Islet of Langerhans (tissue), 1 donor: Measurements from ENCODE around the gene GPRC5B.

ENCODE experiments used
- FAIRE-seq: peaks from one replicate; lab custom pipeline; 2011; peaks lifted over from hg19 to GRCh38; lab: Jason Lieb, UNC

The GPRC5B gene

DNA sequence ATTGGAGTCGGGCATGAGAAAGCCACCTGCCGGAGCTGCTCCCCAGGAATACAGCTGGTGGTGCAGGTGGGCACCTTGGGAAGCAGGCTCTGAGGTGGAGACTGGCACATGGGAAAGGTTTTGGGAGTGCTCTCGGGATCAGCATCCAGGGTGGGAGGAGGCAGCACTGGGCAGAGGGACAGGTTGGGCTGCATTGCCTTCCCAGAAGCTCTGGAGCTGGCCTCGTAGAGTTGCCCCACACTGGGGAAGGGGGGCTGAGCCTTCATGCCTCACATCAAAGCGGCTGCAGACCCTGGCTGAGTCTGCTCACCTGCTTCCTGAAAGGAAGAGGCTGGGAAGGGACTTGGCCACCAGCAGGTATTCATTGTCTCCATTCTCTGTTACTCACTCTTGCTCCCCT lies 13.5 kb upstream of the GPRC5B start:
- no peak for FAIRE-seq

GRCh38 chr16:19896951-19897350 lies 12.3 kb upstream of the GPRC5B start:
- FAIRE-seq, result no peak

- FAIRE-seq, result no peak
Measured at GRCh38 chr16:19894586-19894985, 9.9 kb upstream of the GPRC5B start.

DNA sequence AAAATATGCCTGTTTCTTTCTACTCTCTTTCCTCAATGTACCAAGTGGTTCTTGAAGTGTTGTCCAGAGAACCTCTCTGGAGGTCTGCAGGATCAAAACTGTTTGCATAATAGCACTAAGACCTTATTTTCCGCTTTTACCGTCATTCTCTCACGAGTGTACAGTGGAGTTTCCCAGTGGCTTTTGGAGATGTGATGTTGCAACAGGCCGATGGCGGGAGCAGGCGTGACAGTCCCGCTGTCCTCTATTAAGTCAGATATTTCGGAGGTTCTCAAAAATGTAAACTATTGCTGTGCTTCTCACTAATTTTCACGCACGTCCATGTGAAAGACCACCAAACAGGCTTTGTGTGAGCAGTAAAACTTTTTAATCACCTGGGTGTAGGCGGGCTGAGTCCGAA lies 8.3 kb upstream of the GPRC5B start:
- FAIRE-seq, result no peak

GRCh38 chr16:19890901-19891300 lies 6.3 kb upstream of the GPRC5B start:
- FAIRE-seq, result no peak

- FAIRE-seq, result no peak
Measured at GRCh38 chr16:19888834-19889233, 4.2 kb upstream of the GPRC5B start.

GRCh38 chr16:19886073-19886941 lies 1.7 kb upstream of the GPRC5B start:
- no peak for FAIRE-seq

- no peak for FAIRE-seq
Measured at GRCh38 chr16:19885451-19886072, 914 bp upstream of the GPRC5B start.

DNA sequence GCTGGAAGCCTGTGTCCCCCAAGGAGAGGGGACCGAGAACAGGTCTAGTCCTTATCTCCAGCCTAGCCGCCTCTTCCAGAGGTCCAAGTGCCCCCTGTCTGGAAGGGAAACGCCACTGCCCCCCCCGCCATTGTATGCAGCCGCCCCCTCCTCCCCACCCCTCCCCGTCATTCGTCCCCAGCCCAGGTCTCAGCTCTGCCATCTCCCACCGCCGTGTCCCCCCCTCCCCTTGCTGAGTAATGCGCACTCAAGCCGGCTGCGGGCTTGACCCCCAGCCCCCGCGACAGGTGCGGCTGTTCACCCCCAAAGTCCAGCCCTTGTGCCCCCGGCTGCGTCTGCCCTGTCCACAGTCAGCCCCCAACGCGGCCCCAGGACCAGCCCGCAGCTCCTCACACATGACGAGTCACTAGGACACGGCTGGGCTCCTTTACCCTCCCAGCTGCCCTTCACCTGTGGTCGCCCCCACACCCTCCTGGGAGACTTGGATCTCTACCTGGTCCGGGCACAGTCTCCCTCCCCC lies 622 bp downstream of the GPRC5B start:
- FAIRE-seq, result no peak

DNA sequence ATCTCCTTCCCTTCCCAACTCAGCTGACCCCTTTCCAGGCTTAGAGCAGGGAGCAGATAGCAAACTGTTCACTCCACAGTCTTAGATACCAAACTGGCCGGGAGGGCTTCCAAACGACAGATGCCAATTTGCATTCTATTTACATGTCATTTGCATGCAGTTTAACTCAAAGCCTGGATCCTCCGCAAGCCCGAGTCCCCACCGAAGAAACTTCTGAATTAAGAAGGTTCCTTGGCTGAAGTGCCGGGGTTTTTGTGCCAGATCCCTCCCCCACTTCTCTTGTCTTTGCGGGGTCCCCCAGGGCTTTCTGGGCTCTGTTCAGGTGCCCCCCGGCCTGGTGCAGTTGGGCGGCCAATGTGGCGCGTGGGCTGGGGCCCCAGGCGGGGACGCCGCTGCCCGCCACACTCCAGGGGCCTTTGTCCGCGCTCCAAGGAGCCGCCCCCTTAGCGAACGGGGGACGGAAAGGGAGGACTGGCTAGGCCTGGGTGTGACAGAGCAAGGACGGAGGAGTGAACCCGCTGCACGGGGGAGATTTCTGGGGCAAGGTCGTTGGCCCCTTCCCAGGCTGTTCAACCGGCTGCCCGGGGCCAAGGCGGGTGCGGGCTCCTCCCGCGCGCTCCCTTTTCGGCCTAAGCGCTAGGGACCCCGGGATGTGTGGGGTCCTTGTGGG lies 1.2 kb downstream of the GPRC5B start:
- FAIRE-seq, result no peak

GRCh38 chr16:19882646-19883045 lies 2.0 kb downstream of the GPRC5B start:
- no peak for FAIRE-seq

GRCh38 chr16:19882186-19882585 lies 2.5 kb downstream of the GPRC5B start:
- no peak for FAIRE-seq

DNA sequence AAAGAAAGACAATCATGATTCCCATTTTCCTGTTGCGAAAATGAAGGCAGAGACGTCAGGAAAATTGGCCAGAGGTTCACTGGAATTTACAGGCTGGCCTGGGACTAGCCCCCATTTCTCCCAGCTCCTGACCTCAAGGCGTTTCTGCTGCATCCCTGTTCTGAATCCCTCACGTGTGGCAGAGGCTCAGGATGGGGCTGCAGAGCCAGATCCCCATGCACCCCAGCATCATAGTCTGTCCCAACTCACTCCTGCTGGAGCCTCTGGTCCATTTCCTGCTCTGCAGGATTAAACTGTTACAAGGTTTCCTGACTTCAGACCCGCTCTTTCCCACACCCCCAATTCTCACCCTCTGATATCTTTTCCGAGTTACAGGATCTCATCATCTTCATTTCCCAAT lies 2.9 kb downstream of the GPRC5B start:
- no peak for FAIRE-seq

DNA sequence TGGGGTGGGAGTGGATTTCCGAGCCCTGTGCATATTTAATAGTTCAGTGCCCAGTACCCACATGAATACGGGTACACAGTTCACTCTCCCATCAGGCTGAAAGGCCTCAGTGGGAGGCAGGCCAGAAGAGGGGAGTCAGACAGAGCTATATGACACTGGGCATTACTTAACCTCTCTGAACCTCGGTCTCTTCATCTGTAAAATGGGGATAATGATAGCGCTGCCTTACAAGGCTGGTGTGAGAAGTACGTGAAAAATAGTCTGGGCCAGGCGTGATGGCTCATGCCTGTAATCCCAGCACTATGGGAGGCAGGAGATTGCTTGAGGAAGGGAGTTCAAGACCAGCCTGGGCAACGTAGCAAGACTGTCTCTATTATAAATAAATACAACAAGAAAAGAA lies 3.6 kb downstream of the GPRC5B start:
- no peak for FAIRE-seq

DNA sequence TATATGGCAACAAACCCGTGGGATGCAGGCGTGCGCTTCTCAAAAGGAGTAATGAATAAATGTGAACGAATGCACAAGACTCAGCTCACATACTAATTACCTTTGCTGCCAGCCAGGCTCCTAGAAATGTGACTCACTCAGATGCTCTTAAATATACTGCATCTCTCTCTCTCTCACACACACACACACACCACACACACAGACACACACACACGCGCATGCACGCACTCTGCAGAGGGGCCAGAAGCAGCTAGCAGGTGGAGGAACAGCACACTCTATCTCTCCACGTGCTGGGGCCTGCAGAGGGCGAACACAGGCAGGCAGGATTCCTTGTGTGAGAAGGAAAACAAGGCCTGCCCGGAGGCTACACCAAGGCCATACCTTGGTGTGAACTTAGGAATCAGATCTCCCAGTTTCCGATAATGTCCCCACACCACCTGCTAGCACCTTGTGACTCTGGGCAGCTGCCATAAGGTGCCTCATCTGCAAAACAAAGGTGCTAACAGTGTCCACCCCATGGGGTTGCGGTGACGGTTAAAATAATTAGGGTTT lies 5.3 kb downstream of the GPRC5B start:
- FAIRE-seq, result no peak

DNA sequence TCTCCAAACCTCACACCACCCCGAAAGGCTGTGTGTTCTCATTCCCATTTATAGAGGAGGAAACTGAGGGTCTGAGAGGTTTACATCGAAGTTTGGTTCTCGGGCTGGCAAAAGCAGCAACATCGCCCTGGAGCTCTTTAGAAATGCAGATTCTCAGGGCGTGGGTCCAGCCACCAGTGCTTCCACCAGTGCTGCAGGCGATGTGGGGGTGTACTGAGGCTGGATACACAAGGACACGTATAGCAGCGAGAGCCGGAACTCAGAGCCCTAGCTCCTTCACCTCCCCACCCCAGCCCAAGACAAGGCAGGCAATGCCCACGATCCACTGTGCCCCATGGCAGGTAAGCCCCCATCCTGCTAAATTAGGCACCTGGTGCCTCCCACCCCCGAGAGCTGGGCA lies 5.9 kb downstream of the GPRC5B start:
- FAIRE-seq, result no peak

GRCh38 chr16:19876501-19877059 lies 8.1 kb downstream of the GPRC5B start:
- no peak for FAIRE-seq

DNA sequence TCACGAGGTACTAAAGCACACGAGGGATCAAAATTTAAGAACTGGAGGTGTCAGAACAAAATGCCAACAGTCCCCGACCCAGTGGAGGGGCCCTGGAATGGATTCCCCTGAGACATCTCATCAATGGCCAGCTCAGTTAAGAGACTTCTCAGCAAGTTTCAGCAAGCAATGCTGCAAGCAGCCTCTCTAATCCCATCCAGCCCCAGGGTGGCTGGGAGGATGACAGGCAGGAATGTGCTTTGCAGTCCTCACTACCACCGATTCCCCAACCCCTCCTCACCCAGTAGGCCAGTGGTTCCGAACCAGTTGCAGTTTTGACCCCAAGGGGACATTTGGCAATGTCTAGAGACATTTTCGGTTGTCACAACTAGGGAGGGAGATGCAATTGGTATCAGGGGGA lies 8.7 kb downstream of the GPRC5B start:
- FAIRE-seq, result no peak

DNA sequence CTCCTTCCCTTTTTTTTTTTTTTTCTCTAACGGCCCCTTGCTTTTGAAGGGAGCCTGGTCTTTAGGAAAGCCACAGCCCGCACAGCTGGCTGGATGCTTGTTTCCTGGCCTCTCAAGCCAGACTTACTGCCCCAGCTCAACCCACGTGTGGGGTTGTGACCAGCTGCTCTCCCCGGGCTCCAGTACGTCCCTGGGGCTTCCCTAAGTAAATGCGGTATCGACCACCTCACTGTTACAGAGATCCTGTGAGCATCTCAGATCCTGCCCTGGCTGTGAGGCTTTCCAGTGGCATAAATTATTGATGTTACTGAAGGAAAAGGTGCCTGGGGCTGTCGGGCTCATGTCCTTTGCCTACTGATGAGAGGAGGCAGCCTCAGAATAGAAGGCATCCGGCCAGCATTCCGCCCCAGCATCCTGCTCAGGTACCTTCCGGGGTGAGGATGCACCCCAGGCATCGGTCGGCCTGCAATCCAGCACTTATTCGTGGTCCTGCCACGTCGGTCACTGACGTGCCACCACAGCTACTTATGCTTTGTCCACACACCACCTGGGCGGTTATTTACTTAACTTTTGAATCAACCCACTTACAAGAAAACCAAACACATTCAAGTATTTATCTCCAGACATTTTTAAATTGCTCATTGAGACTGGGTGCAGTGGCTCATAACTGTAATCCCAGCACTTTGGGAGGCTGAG lies 9.6 kb downstream of the GPRC5B start:
- no peak for FAIRE-seq

DNA sequence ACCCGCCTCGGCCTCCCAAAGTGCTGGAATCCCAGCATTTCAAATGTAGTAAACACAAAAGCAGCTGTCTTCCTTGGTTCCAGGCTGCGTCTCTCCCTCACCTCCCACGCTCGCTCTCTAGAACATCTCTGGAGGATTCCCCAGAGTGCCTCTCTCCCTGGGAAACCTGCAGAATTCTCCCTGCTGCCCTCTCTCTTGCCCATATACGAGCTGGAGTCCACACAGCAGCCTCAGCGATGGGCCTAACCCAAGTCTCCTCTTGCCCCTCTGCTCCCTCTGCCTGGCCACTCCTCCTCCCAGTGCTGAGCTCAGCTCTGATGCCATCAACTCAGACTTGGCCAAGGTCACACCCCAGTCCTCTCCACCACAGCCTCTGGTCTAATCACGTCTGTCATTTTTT lies 10.6 kb downstream of the GPRC5B start:
- no peak for FAIRE-seq

- no peak for FAIRE-seq
Measured at GRCh38 chr16:19872935-19873334, 11.7 kb downstream of the GPRC5B start.
